NCI-H1105 (cell line): Measurements from ENCODE around the gene NEURL1.

ENCODE experiments used
- DNase-seq: peaks from one replicate; lab custom pipeline; 2025; lab: John Stamatoyannopoulos, UW

Gene NEURL1, protein sequence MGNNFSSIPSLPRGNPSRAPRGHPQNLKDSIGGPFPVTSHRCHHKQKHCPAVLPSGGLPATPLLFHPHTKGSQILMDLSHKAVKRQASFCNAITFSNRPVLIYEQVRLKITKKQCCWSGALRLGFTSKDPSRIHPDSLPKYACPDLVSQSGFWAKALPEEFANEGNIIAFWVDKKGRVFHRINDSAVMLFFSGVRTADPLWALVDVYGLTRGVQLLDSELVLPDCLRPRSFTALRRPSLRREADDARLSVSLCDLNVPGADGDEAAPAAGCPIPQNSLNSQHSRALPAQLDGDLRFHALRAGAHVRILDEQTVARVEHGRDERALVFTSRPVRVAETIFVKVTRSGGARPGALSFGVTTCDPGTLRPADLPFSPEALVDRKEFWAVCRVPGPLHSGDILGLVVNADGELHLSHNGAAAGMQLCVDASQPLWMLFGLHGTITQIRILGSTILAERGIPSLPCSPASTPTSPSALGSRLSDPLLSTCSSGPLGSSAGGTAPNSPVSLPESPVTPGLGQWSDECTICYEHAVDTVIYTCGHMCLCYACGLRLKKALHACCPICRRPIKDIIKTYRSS

GRCh38 chr10:103493362-103493915 lies at the start of gene NEURL1:
NEURL1 (plus strand) TSS chr10:103493705; CDS start chr10:103494388, 683 bp downstream.
- peak; percentile 34 for DNase-seq

GRCh38 chr10:103444478-103444877 lies 49.0 kb upstream of the NEURL1 start:
- DNase-seq: no peak

DNA sequence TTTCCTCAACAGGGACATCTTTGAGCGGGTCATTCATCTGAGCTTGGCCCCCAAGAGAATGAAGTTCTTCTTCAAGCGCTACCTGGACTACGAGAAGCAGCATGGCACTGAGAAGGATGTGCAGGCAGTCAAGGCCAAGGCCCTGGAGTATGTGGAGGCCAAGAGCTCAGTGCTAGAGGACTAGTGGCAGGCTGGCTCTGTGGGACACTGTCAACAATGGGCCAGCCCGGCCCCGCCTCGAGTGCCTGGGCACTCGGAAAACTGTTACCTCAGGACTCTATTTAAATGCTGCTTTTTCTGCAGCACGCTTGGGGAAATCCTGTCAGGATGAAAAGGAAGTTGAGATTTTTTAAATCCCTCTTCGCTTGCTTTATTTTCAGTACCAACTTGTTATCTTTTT lies 48.1 kb upstream of the NEURL1 start:
- DNase-seq: no peak

- DNase-seq: no peak
Observed at GRCh38 chr10:103445767-103446567, 47.5 kb upstream of the NEURL1 start.

DNA sequence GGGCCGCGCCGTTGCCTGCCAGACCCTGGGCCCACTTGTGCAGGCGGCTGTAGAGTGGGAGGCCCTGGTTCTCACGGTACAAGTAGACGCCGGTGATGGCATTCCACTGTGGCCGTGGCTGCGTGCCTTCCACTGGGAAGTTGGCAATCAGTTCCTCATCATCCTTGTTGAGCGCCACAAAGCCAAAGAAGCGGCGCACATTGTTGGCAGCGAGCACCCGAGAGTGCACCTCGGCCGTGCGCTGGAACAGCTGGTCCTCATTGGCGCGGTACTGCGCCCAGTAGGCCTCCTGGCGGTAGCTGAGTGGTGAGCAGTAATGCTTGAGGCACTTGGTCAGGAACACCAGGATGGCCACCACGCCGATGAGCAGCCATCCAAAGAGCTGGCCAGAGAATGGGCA lies 46.3 kb upstream of the NEURL1 start:
- DNase-seq: no peak

GRCh38 chr10:103448746-103449145 lies 44.8 kb upstream of the NEURL1 start:
- no peak for DNase-seq

GRCh38 chr10:103449208-103450144 lies 44.0 kb upstream of the NEURL1 start:
- no peak for DNase-seq

GRCh38 chr10:103450201-103450695 lies 43.3 kb upstream of the NEURL1 start:
- no peak for DNase-seq

DNA sequence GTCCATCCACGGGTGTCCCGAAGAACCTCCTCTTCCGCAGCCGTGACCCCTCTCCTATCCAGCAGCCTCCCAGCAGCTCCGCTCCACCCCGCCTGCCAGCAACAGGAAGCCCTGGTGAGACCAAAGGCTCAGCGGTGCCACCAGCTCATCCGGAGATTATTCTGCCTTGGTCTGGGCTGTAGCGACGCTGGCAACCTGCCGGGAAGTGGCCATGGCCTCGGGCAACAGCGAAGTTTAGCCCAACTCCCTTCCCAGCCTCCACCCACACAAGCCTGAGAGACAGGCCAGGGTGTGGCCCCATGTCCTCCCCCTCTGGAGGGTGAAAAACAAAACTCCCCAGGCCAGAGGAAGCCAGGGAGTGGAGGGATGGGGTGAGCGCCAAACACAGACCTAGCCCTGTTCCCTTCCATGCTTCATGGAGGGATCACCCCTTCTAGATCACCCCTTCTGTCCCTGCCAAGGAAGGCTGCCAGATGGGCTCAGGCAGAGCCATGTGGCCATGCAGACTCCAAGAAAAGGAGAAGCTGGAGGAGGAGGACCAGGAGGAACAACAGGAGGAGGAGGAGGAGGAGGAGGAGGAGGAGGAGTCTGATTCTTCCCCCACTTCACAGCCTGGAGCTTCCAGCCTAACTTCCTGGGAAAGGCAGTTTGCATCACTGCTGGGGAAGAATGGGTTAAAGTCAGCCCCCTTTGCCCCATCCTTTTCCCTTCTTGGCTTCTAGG lies 42.3 kb upstream of the NEURL1 start:
- no peak for DNase-seq

GRCh38 chr10:103451831-103452505 lies 41.5 kb upstream of the NEURL1 start, which contains the start of gene CALHM2:
CALHM2 (minus strand) TSS chr10:103452370; CDS start chr10:103449941, 2,429 bp downstream.
- peak; percentile 17 for DNase-seq

GRCh38 chr10:103452506-103453230 lies 40.8 kb upstream of the NEURL1 start:
- DNase-seq: no peak

DNA sequence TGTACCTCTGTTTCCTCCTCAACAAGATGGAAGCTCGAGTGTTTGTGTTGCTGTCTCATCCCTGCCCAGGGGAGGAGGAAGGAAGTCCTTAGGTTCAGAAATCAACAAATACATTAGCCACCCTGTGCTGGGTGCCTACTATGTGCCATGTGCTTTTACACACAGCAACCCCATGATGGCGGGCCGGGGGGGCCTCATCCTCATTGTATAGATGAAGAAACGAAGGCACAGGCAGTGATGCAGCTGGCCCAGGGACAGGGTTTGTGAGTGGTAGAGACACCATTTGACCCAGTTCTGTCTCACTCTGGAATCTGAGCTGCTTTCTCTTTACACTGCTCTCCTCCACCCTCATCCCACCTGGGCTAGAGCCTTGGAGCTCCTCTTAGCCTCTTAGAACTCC lies 39.5 kb upstream of the NEURL1 start:
- DNase-seq: no peak

DNA sequence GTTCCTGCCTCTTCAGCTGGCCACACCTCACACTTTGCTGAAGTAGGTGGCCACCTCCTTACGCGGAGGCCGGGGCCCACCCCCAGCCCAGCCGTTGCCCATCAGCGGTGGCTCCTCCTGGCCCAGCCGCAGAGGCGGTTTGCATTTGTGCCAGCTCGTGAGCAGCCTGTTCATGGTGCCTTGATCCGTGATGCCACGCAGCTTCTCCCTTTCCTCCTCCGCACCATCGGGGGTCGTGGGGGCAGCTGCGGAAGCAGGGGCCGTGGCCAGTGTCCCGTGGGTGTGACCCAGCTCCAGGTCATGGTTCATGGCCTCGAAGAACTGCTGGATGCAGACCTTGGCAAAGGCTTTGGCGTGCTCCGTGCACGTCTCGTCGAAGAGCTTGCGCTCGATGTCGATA lies 38.3 kb upstream of the NEURL1 start:
- no peak for DNase-seq

- no peak for DNase-seq
Observed at GRCh38 chr10:103456074-103456660, 37.3 kb upstream of the NEURL1 start.

DNA sequence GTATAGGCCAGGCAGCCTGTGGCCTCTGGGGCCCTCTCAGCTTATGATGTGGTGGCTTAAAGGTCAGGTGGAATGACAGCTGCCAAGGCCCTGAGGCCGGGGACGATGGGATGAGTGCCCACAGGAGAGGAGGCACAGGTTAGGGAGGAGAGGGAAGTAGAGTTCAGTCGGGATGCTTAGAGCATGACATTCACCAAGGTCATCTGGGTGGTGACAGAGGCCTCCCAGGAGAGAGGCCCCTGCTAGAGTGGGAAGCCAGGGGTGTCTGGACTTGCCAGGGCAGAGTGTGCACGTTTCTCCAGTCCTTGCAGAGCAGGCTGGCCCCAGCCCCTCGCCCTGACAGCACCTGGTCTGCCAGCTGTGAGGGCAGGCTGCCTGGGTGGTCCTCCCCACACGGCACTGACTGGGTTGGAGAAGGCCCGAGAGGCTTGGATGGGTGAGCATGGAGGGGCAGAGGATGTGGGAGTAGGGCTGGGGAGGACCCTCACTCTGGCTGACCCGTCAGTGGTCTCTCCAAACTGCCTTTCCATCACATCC lies 36.3 kb upstream of the NEURL1 start:
- DNase-seq: no peak

DNA sequence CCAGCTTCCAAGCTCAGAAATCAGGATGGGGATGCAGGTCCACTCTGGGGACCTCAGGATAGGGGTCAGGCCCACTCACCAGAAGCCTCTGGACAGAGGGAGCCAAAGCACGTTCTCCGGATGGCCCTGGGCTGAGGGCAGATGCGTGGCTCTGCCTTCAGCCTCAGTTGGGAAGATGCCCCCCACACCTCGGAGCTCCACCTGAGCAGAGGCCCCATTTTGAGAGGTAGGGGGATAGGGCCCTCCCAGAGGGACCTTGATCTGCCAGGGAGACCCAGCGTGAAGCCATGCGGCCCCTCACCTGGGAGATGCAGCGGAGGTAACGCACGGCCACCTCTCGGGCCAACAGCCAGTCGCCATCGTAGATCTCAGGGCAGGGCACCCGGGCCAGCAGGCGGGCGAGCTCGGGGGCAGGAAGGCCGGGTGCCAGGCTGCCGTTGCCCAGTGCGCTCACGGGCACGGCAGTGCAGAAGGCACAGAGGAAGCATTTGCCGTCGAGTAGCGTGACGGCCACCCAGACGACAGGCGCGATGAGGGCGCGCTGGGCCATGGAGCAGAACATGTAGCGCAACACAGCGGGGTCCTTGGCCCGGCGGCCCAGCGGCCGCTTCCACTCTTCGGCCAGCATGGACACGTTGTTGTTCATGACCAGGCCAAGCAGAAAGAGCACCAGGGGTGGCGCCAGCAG lies 35.5 kb upstream of the NEURL1 start:
- DNase-seq: no peak

DNA sequence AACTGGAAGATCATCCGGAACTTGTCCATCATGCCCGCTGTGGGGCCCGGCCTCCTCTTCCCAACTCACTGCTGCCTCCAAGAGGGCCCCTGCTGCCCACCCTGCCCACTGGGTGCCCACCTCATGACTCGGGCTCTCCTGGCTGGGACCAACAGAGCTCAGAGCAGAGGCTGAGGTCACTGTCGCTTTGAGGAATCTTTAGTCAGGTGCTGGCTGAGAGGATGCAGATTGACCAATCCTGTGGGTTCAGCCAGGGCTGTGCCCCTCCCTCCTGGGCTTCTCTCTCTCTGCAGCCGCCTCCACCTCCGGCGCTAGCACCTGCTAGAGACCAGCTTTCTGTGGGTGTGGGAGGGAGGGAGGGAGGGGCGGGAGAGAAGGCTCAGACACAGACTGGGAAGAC lies 34.8 kb upstream of the NEURL1 start, which contains the start of gene CALHM1:
CALHM1 (minus strand) TSS at position 181 of the 400 bp plus-strand sequence; CDS start at position 32, 149 bp downstream.
- DNase-seq: peak; percentile 6

GRCh38 chr10:103459615-103460014 lies 33.9 kb upstream of the NEURL1 start:
- DNase-seq: no peak
